Measurements from ENCODE around the gene UBL4A. TPM values are rescaled to one million over a fixed set of nuclear protein-coding genes. Genes with fewer than 3 reads are reported as not detected.

UBL4A gene
- total RNA-seq, 1 donor from 2014 or later = 20.9 TPM

DNA sequence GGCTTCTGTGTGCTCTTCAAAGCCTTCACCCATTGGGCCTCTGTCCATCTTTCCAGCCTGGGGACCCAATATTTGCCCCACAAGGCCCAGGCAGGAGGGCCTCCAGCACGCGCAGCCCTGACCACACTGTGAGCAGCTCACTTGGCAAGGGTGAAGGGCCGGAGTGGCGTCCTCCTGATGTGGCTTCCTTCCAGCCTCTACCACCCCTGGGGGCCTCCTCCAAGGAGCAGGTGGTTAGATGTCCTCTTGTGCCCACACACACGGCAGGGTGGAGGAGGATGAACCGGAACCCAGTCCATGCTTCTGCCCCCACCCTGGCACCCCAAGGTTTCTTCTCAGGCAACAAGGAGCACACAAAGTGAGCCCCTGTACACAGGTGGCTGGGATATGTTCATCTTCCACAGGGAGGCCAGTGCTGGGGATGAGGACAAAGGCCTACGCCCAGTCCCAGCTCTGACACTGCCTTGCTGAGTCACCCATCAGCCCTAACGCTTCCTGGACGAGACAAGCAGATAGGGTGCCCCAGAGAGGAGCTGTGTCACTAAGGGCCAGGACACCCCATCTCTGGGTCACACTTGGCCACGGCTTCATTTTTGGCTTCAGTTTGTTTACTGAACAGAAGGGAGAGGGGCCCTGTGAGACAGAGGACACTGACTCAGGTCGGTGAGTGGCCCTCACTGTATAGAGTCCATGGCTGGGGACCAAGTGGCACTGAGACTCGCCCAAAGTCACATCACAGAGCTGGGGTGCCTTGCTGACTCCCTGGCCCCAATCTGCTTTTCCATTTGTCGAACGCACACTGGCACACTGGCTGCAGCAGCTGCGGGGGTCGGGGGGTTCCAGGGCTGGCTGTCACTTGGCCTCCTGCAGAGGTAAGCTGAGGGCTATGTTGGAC lies 1.9 kb downstream of the UBL4A start:
- ATAC-seq (ENCODE audit: low read depth) = no peak
- H3K4me3 Mint-ChIP-seq = no peak overlapping the region
- H3K36me3 Mint-ChIP-seq (ENCODE audit: low read depth) = peaks cover 10% of the 10 kb centered on the region
- H3K27ac Mint-ChIP-seq = no peak overlapping the region
- no peak for DNase-seq
- CTCF ChIA-PET = no interaction called here
- H3K27me3 Mint-ChIP-seq = no peaks in the 10 kb centered on the region
- TF ChIP-seq, protein P1, sequence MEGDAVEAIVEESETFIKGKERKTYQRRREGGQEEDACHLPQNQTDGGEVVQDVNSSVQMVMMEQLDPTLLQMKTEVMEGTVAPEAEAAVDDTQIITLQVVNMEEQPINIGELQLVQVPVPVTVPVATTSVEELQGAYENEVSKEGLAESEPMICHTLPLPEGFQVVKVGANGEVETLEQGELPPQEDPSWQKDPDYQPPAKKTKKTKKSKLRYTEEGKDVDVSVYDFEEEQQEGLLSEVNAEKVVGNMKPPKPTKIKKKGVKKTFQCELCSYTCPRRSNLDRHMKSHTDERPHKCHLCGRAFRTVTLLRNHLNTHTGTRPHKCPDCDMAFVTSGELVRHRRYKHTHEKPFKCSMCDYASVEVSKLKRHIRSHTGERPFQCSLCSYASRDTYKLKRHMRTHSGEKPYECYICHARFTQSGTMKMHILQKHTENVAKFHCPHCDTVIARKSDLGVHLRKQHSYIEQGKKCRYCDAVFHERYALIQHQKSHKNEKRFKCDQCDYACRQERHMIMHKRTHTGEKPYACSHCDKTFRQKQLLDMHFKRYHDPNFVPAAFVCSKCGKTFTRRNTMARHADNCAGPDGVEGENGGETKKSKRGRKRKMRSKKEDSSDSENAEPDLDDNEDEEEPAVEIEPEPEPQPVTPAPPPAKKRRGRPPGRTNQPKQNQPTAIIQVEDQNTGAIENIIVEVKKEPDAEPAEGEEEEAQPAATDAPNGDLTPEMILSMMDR (IDR thresholded peaks at IDR 0.05) = no peak
- no peaks in the 10 kb centered on the region for H3K9me3 Mint-ChIP-seq
- POLR2A ChIA-PET = interaction anchor here (1.3 to 3.4 kb wide), 2 partner anchors 27 to 87 kb away, joined by 3 to 26 read pairs; partner anchors contain the start of gene RPL10
- H3K4me1 Mint-ChIP-seq = peaks cover 20% of the 10 kb centered on the region
- intact Hi-C loops (cut with micrococcal nuclease) = no loop called here

DNA sequence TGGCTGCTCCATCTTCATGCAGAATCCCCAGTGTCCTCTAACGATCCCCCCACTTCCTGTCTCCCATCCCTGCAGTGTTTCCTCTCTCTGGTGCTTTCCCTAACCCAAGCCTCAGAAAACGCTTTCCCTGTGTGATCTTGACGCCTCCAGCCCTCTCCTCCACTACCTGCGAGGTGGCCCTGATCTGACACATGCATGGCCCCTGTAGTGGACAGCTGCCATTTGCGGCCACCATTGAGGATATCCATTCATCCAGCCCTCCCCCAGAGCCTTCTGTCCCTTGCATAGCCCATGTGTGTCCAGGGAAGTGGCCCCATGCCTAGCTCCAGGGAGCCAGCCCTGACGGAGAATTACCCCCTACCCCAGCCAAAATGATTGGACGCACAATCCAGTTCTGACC lies 3.1 kb downstream of the UBL4A start:
- no peaks in the 10 kb centered on the region for H3K27me3 Mint-ChIP-seq
- POLR2A ChIA-PET = no interaction called here
- H3K27ac Mint-ChIP-seq = no peak overlapping the region
- TF ChIP-seq, protein P1 (IDR thresholded peaks at IDR 0.05) = no peak
- intact Hi-C loops (cut with micrococcal nuclease) = no loop called here
- H3K9me3 Mint-ChIP-seq = no peaks in the 10 kb centered on the region
- DNase-seq (no peak), ATAC-seq (ENCODE audit: low read depth) (no peak)
- CTCF ChIA-PET = no interaction called here
- peaks cover 20% of the 10 kb centered on the region for H3K4me1 Mint-ChIP-seq
- H3K4me3 Mint-ChIP-seq = no peak overlapping the region
- H3K36me3 Mint-ChIP-seq (ENCODE audit: low read depth) = peaks cover 10% of the 10 kb centered on the region

DNA sequence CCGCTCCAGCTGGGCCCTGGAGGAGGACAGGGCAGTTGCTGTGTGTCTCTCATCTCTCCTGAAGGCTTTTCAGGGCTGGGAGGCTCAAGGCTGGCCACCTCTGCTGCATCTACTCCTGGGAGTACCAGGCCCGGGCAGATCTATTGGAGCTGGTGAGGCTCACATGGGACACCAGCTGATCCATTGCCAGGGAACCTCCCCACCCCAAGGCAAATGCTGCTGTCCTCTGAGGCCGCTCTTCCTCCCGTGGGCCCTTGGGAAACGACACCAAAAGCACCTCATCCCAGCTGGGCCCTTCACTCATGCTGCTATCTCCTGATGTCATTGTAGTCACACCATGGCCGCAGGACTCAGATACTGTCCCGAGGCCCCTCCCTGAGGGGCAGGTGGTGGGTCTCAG lies 3.6 kb downstream of the UBL4A start:
- intact Hi-C loops (cut with micrococcal nuclease) = no loop called here
- ATAC-seq (ENCODE audit: low read depth) (no peak), DNase-seq (no peak)
- H3K4me3 Mint-ChIP-seq = no peak overlapping the region
- CTCF ChIA-PET = no interaction called here
- H3K36me3 Mint-ChIP-seq (ENCODE audit: low read depth) = peaks cover 6% of the 10 kb centered on the region
- TF ChIP-seq, protein P1 (IDR thresholded peaks at IDR 0.05) = no peak
- H3K27me3 Mint-ChIP-seq = no peaks in the 10 kb centered on the region
- H3K4me1 Mint-ChIP-seq = peaks cover 24% of the 10 kb centered on the region
- H3K27ac Mint-ChIP-seq = no peak overlapping the region
- POLR2A ChIA-PET = interaction anchor here (1.2 kb wide), 1 partner anchor 53 kb away, joined by 3 read pairs; no protein-coding TSS in a partner anchor
- H3K9me3 Mint-ChIP-seq = no peaks in the 10 kb centered on the region

DNA sequence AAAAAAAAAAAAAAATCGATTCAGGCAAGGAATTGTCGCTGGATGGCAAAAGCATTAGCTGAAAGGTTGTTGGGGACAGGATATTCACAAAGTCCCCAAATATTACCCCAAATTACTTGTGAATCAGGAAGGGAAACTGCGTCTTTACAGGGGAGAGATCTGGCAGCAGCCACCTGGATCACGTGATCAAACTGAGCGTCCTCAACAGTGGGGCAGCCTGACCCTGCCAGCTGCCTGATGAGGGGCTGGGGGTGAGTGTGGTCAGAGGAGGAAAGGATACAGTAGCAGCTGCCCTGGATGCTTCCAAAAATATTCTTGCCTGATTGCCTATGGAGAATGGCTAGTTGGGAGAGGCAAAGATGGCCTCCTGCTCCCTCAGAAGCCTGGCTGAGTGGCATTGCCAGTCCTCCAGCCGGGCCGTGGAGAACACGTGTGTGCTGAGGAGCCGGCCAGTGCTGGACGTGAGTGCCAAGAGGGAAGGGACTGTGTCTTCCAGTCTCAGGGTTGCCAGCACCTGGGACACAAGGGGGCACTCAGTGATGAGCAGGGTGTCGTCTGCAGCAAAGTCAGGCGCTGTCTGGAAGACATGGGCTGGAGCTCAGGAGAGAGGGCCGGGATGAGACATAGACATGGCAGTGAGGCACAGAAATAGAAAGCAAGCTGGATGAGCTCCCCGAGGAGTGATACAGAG lies 4.4 kb downstream of the UBL4A start:
- H3K9me3 Mint-ChIP-seq = no peaks in the 10 kb centered on the region
- peaks cover 25% of the 10 kb centered on the region for H3K4me1 Mint-ChIP-seq
- ChIA-PET CTCF (no interaction called here), POLR2A (interaction anchor here (1.0 to 1.2 kb wide), 3 partner anchors 9 to 84 kb away, joined by 3 to 5 read pairs (median 5); partner anchors contain the start of gene SLC10A3)
- ATAC-seq (ENCODE audit: low read depth) (no peak), DNase-seq (no peak)
- H3K36me3 Mint-ChIP-seq (ENCODE audit: low read depth) = peaks cover 6% of the 10 kb centered on the region
- H3K27ac Mint-ChIP-seq = no peak overlapping the region
- no peaks in the 10 kb centered on the region for H3K27me3 Mint-ChIP-seq
- TF ChIP-seq, protein P1 (IDR thresholded peaks at IDR 0.05) = no peak
- no peak overlapping the region for H3K4me3 Mint-ChIP-seq
- intact Hi-C loops (cut with micrococcal nuclease) = no loop called here

DNA sequence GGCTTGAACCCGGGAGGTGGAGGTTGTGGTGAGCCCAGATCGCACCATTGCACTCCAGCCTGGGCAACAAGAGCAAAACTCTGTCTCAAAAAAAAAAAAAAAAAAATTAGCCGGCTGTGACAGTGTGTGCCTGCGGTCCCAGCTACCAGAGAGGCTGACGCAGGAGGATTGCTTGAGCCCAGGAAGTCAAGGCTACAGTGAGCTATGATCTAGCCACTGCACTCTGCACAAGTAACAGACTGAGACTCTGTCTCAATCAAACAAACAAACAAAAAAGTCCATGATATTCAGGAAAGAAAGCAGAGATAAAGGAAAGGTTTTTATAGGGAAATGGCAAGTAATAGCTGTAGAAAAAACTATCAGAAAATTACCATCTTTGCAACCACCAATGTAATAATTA lies 5.2 kb downstream of the UBL4A start:
- ChIA-PET POLR2A (interaction anchor here (0.7 to 1.1 kb wide), 3 partner anchors 10 to 1555 kb away, joined by 5 read pairs; partner anchors contain the start of gene SLC10A3), CTCF (no interaction called here)
- Mint-ChIP-seq H3K4me1 (peaks cover 23% of the 10 kb centered on the region), H3K27ac (no peak overlapping the region), H3K27me3 (no peaks in the 10 kb centered on the region), H3K4me3 (no peak overlapping the region), H3K36me3 (ENCODE audit: low read depth) (peaks cover 6% of the 10 kb centered on the region), H3K9me3 (no peaks in the 10 kb centered on the region)
- TF ChIP-seq, protein P1 (IDR thresholded peaks at IDR 0.05) = no peak
- DNase-seq (no peak), ATAC-seq (ENCODE audit: low read depth) (no peak)
- intact Hi-C loops (cut with micrococcal nuclease) = no loop called here
